Stomach smooth muscle (tissue), 2 donors: ENCODE data around the gene SEMA5A.
"Not testable (repeated sequence)": the region's sequence is repeated elsewhere in the genome, so short reads cannot be mapped to it uniquely, and the experiment has no call there.

Experiments used
- H3K27ac ChIP-seq: one replicate; pipeline ENCODE4 v1.7.0; 2013; ENCODE audit warnings: mild to moderate bottlenecking, low read length, inconsistent platforms
- H3K27me3 ChIP-seq, 2 donors: one replicate each; pipeline ENCODE4 v1.7.0; 2013; ENCODE audit warnings: low read length in 2 of 2; ENCODE audit not compliant: insufficient read depth in 2 of 2, control insufficient read depth in 1 of 2
- H3K36me3 ChIP-seq, 2 donors: one replicate each; pipeline ENCODE4 v1.7.0; 2013; ENCODE audit warnings: low read length in 2 of 2; ENCODE audit not compliant: control insufficient read depth in 2 of 2, insufficient read depth in 2 of 2
- H3K4me1 ChIP-seq: one replicate; pipeline ENCODE4 v1.7.0; 2013; ENCODE audit warnings: low read length; ENCODE audit not compliant: control insufficient read depth, insufficient read depth
- H3K4me3 ChIP-seq, 2 donors: one replicate each; pipeline ENCODE4 v1.7.0; 2013; ENCODE audit warnings: low read length in 2 of 2
- H3K9ac ChIP-seq, 2 donors: one replicate each; pipeline ENCODE4 v1.7.0; 2013; ENCODE audit warnings: low read length in 2 of 2, mild to moderate bottlenecking in 1 of 2
- H3K9me3 ChIP-seq, 2 donors: one replicate each; pipeline ENCODE4 v1.7.0; 2013; ENCODE audit warnings: low read length in 2 of 2; ENCODE audit not compliant: control insufficient read depth in 2 of 2
- donor health status: healthy.
- donor health status: Pancreatic carcinoma.

SEMA5A gene

DNA sequence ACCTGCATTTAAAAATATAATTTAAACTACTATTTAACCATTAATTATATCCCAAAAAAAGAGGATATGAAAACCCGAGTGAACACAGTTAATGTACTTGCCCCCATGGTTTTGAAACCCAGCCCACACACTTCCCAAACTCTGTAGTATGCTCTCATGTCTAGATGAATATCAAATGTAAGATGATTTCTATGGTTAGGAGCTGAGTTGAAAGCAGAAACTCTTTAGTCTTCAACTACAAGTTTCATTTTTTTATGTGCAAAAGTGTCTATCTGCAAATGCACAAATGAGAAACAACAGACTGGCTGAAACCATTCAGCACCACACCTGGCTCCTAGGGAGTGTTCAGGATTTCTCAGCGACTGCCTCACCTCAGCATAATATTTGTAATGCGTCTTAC lies 183.3 kb downstream of the SEMA5A start:
- Histone ChIP-seq H3K27ac (no peak overlapping the region), H3K27me3 (no peaks in the 10 kb centered on the region)

DNA sequence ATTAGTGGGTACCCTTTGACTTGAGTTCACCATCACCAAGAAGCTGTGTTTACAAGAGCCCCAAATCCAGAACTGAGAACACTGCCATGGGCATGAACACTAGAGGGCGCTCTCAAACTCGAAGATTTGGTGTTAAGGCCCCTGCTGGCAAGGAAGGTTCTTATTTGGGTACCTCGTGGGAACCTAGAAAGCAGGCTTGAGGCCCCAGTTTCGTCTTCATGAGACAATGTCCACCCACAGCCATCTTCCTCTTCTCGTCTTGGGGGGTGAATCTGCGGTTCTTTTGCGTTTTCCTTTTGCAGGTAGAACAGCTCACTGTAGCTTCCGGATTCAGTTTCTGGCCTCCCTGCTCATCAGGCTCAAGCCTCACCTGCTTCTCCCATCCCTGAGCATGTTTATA lies 184.0 kb downstream of the SEMA5A start:
- H3K4me1 ChIP-seq, result no peaks in the 10 kb centered on the region
- H3K27ac ChIP-seq, result no peak overlapping the region
- no peaks in the 10 kb centered on the region for H3K27me3 ChIP-seq
- H3K9ac ChIP-seq, result no peak overlapping the region
- H3K4me3 ChIP-seq, result no peak overlapping the region
- no peaks in the 10 kb centered on the region for H3K9me3 ChIP-seq
- H3K36me3 ChIP-seq, result no peaks in the 10 kb centered on the region

More for the DNA sequence above, 183.3 kb downstream of the SEMA5A start:
- H3K4me3 ChIP-seq, result no peak overlapping the region
- no peaks in the 10 kb centered on the region for H3K4me1 ChIP-seq
- H3K36me3 ChIP-seq, result no peaks in the 10 kb centered on the region
- H3K9ac ChIP-seq, result no peak overlapping the region
- no peaks in the 10 kb centered on the region for H3K9me3 ChIP-seq

DNA sequence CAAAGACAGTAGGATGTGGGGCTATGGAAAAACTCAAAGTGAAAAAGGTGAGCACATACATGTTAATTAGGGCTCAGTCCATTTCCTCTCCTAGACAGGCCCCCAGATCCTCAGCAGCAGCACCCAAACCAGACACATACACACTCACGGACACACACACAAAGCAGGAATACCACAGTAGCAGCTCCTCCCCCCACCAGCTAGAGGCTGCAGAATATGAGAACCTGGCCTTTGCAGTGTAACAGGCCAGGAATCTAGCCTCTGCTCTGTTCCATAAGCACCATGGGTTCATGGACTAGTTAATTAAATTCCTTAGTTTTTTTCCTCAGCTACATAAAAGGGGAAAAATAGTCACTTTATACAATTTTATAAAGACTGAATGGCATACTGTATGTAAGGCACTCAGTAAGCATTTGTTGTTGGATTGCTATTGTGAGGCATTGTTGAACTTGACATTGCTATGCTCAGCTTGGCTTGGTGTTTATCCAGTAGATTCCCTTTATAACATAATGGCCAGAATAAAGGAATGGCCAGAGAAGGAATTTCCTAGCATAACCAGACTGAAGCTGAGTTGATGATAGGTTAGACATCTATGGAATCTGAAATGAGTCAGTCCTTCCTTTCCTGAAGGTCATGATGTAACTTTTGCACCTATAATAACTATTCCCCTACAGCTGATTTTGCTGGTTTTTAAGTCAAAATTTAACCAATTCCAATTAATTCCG lies 186.8 kb downstream of the SEMA5A start:
- no peaks in the 10 kb centered on the region for H3K27me3 ChIP-seq
- H3K4me3 ChIP-seq, result no peak overlapping the region
- H3K9me3 ChIP-seq, result no peaks in the 10 kb centered on the region
- H3K27ac ChIP-seq, result no peak overlapping the region
- H3K9ac ChIP-seq, result no peak overlapping the region
- H3K4me1 ChIP-seq, result peaks cover 3% of the 10 kb centered on the region
- H3K36me3 ChIP-seq, result no peaks in the 10 kb centered on the region

DNA sequence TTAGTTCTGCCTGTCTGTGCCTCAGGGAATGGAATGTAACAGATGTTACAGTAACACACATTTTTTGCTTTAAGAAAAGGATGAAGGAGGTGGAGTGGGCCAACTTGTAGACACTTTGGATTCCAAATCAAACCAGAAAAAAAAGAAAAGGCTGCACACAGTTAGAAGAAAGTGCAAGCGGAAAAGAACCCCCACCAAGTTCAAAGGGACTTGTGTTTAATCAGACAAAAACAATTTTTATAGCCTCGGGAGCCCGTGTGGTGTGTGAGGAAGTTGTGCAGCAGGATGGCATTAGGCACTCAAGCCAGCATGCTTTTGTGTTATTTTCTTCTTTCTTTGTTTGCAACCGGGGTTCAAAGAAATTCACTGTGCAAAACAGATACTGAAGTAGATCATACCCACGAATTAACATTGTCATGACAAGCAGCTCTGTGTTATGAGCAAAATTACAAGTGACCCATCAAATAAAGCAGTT lies 189.5 kb downstream of the SEMA5A start:
- no peak overlapping the region for H3K4me3 ChIP-seq
- H3K9me3 ChIP-seq, result no peaks in the 10 kb centered on the region
- peaks cover 3% of the 10 kb centered on the region for H3K4me1 ChIP-seq
- H3K9ac ChIP-seq, result no peak overlapping the region
- H3K27me3 ChIP-seq, result no peaks in the 10 kb centered on the region
- no peak overlapping the region for H3K27ac ChIP-seq
- no peaks in the 10 kb centered on the region for H3K36me3 ChIP-seq

DNA sequence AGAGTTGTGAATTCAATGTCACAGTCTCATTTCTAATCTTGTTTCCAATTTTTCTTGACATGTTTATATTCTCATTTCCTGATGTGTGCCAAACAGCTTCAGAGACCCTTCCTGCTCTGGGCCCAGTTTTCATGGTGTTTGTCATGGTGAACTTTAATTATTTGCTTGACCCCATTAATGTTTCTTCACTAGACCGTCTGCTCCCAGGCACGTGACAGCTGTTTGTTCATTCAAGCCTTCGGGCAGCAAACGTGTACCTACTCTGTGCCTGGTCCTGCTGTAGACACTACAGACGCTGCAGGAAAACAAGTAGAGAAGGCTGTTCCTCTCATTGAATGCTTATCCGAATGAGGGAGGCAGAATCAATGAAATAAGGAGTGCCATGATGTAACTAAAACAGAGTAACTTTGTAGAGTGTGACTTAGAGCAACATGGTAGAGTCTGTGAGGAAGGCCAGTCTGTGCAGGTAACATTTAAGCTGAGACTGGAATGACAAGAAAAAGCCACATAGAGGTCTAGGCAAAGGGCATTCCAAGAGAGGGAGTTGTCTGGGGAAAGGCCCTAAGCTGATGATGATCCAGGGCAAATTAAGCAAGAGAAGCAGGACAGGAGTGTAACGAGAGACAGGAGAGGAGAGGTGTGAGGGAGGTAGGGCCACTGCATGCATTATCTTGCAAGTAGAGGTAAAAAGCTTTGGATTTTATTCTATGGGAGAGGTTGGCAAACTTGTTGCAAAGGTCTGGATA lies 191.4 kb downstream of the SEMA5A start:
- no peak overlapping the region for H3K9ac ChIP-seq
- H3K36me3 ChIP-seq, result no peaks in the 10 kb centered on the region
- H3K4me1 ChIP-seq, result peaks cover 3% of the 10 kb centered on the region
- H3K4me3 ChIP-seq, result no peak overlapping the region
- H3K9me3 ChIP-seq, result no peaks in the 10 kb centered on the region
- no peak overlapping the region for H3K27ac ChIP-seq
- no peaks in the 10 kb centered on the region for H3K27me3 ChIP-seq

DNA sequence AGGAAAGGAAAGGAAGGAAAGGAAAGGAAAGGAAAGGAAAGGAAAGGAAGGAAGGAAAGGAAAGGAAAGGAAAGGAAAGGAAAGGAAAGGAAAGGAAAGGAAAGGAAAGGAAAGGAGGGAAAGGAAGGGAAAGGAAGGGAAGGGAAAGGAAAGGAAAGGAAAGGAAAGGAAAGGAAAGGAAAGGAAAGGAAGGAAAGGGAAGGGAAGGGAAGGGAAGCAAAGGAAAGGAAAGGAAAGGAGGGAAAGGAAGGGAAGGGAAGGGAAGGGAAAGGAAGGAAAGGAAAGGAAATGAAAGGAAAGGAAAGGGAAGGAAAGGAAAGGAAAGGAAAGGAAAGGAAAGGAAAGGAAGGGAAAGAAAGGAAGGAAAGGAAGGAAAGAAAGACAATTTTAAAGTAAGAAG lies 192.8 kb downstream of the SEMA5A start:
- not testable (repeated sequence) for H3K27ac ChIP-seq, H3K4me3 ChIP-seq, H3K9me3 ChIP-seq, H3K27me3 ChIP-seq, H3K36me3 ChIP-seq, H3K4me1 ChIP-seq, H3K9ac ChIP-seq

DNA sequence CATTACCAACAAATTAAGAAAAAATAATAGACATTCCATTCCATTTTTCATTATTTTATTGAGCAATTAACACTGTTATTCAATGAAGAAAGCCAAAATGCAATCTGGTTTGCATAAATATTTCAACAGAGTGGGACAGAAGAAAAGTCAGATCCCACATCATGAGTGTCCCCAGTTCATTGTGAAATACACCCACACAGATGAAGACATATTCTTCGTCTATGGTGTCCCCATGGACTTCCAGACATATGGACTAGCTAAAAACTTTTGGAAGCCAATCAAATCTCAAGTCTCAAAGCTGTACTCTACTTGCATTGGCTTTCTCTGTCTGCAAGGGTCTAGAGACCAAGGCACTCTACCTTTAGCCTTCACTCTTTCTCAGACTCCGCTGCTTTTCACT lies 194.3 kb downstream of the SEMA5A start:
- Histone ChIP-seq H3K27ac (no peak overlapping the region), H3K27me3 (no peaks in the 10 kb centered on the region), H3K9me3 (no peaks in the 10 kb centered on the region), H3K36me3 (no peaks in the 10 kb centered on the region), H3K4me3 (no peak overlapping the region), H3K4me1 (peaks cover 3% of the 10 kb centered on the region), H3K9ac (no peak overlapping the region)

DNA sequence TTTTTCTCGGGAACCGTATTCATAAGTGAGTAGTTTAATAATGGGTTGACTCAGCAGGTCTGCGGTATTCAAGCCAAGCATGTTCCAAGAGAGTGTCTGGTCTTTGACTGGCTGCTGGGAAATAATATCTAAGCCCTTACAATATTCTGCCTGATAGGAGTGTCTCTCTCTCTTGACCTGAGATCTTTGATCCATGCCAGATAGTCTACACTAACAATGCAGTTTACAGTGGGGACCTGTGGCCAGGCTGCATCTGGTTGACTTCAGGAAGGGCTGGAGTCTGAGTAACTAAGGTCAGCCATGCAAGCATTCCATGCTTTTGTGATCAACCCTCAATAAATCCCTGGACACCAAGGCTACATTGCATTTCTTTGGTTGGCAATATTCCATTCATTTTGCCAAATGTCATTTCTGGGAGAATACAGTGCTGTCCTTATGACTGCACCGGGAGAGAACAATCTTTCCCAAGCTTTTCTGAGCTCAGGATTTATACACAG lies 195.5 kb downstream of the SEMA5A start:
- Histone ChIP-seq H3K36me3 (no peaks in the 10 kb centered on the region), H3K4me3 (no peak overlapping the region), H3K9me3 (no peaks in the 10 kb centered on the region), H3K27ac (no peak overlapping the region), H3K9ac (no peak overlapping the region), H3K27me3 (no peaks in the 10 kb centered on the region), H3K4me1 (no peaks in the 10 kb centered on the region)

DNA sequence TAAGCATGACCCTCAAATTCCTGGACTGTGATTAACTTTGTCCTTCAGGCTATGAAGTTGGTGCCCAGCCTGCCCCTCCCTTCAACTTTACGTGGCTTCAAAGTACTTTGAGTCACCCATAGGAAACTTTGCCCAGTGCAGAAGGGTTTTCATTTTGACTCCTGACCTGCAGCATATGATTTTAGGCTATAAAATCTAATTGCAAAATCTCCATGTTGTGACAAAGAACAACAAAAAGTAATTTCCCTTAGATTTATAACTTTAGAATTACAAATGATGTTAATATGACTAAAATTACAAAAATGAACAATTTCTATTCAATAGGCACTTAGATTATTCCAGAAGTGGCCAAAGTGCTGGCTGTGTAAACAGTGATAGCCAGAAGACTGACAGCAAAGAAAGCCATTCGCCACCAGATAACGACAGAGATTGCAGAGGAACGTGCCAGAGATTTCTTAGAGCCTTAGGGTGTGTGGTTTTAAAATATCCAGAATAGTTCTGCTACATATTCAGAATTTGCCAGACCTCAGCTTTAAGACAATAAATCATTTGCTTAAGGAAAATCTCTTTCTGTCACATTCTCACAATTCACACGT lies 197.4 kb downstream of the SEMA5A start:
- H3K27ac ChIP-seq, result no peak overlapping the region

DNA sequence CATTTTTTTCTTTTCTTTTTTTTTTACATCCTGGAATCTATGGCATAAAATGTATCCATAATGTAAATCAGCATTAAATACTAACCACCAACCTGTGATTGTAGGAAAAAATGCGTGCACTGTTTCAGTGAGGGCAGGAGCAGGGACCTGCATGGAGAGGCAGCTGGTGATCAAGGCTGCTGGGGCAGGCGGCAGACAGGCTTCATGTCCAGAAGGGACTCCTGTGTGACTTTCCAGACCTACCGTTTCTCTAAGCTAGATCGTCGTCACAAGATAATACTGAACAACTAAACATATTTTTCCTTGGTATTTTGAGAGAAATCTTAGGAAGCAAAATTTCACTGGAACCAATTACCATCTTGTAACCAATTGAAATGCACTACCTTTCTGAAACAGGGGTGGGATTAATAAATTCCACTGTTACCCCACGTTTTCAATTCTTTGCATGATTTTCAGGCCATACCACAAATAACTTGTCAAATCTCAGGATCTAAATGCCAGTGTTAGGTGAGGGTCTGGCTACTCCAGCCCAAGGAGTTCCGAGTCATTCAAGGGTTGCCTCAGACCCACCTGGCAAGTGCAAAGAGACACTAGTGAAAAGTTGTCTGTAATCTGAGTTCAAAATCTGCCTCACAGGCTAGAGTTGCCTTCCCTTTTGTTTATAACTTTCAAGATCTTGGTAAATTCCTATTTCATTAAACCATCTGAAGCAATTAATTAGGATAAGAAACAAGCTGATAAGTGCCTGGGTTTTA lies 198.2 kb downstream of the SEMA5A start:
- Histone ChIP-seq H3K4me1 (no peaks in the 10 kb centered on the region), H3K9me3 (no peaks in the 10 kb centered on the region), H3K27me3 (no peaks in the 10 kb centered on the region), H3K9ac (no peak overlapping the region), H3K4me3 (no peak overlapping the region), H3K27ac (no peak overlapping the region), H3K36me3 (no peaks in the 10 kb centered on the region)

More for the DNA sequence above, 197.4 kb downstream of the SEMA5A start:
- no peaks in the 10 kb centered on the region for H3K9me3 ChIP-seq
- no peaks in the 10 kb centered on the region for H3K27me3 ChIP-seq
- H3K36me3 ChIP-seq, result no peaks in the 10 kb centered on the region
- no peaks in the 10 kb centered on the region for H3K4me1 ChIP-seq
- H3K9ac ChIP-seq, result no peak overlapping the region
- no peak overlapping the region for H3K4me3 ChIP-seq
